ENCODE data around the gene TMEM176B.

Gene TMEM176B

GRCh38 chr7:150791746-150792452, 8.3 kb downstream of the TMEM176B start:
- Histone ChIP-seq H3K56ac (ENCODE audit: low read length) (no peak overlapping the region), H3K23ac (ENCODE audit: low read length) (no peak overlapping the region), H3K4me2 (ENCODE audit: low read length) (no peak overlapping the region), H3K27ac (ENCODE audit: low read depth, low read length) (no peak overlapping the region), H3K79me1 (ENCODE audit: low read length) (no peaks in the 10 kb centered on the region), H2AK5ac (ENCODE audit: low read length) (no peak overlapping the region), H3K4me1 (ENCODE audit: control insufficient read depth, low read depth, low read length) (no peaks in the 10 kb centered on the region), H4K8ac (ENCODE audit: low read depth, low read length) (no peak overlapping the region), H3K4me3 (ENCODE audit: low read length) (no peak overlapping the region), H3K4ac (ENCODE audit: low read depth, low read length) (no peak overlapping the region), H3K36me3 (ENCODE audit: control insufficient read depth, insufficient read depth, low read length) (no peaks in the 10 kb centered on the region), H3K9ac (ENCODE audit: low read length) (no peak overlapping the region), H3K18ac (ENCODE audit: low read length) (no peak overlapping the region), H3K79me2 (ENCODE audit: control insufficient read depth, insufficient read depth, low read length) (no peaks in the 10 kb centered on the region), H2BK120ac (ENCODE audit: low read depth, low read length) (no peak overlapping the region), H3K27me3 (ENCODE audit: insufficient read depth, low read length, poor library complexity) (no peaks in the 10 kb centered on the region), H2BK5ac (ENCODE audit: low read length) (no peak overlapping the region), H2BK15ac (replicated peaks; ENCODE audit: low read depth) (no peak overlapping the region), H4K5ac (ENCODE audit: low read length) (no peak overlapping the region)
- no peak for DNase-seq
- no CpG with 5 or more reads among the region's 12 CpGs for WGBS (ENCODE audit: extremely low coverage, insufficient coverage, low lambda C conversion rate)

- Histone ChIP-seq H3K36me3 (ENCODE audit: control insufficient read depth, insufficient read depth, low read length) (no peaks in the 10 kb centered on the region), H3K4me3 (ENCODE audit: low read length) (no peak overlapping the region), H3K4me2 (ENCODE audit: low read length) (no peak overlapping the region), H3K27ac (ENCODE audit: low read depth, low read length) (no peak overlapping the region), H2AK5ac (ENCODE audit: low read length) (no peak overlapping the region), H3K4ac (ENCODE audit: low read depth, low read length) (no peak overlapping the region), H3K9ac (ENCODE audit: low read length) (no peak overlapping the region), H3K18ac (ENCODE audit: low read length) (no peak overlapping the region), H3K27me3 (ENCODE audit: insufficient read depth, low read length, poor library complexity) (no peaks in the 10 kb centered on the region), H3K56ac (ENCODE audit: low read length) (no peak overlapping the region), H3K4me1 (ENCODE audit: control insufficient read depth, low read depth, low read length) (no peaks in the 10 kb centered on the region), H3K79me2 (ENCODE audit: control insufficient read depth, insufficient read depth, low read length) (no peaks in the 10 kb centered on the region), H3K23ac (ENCODE audit: low read length) (no peak overlapping the region), H2BK15ac (replicated peaks; ENCODE audit: low read depth) (no peak overlapping the region), H2BK120ac (ENCODE audit: low read depth, low read length) (no peak overlapping the region), H2BK5ac (ENCODE audit: low read length) (no peak overlapping the region), H4K5ac (ENCODE audit: low read length) (no peak overlapping the region), H3K79me1 (ENCODE audit: low read length) (no peaks in the 10 kb centered on the region), H4K8ac (ENCODE audit: low read depth, low read length) (no peak overlapping the region)
- DNase-seq = no peak
- WGBS (ENCODE audit: extremely low coverage, insufficient coverage, low lambda C conversion rate) = no CpG with 5 or more reads among the region's 5 CpGs
Measured at GRCh38 chr7:150791304-150791703, 8.9 kb downstream of the TMEM176B start.

- no peak overlapping the region for H4K5ac ChIP-seq (ENCODE audit: low read length)
- no peak overlapping the region for H2BK15ac ChIP-seq (replicated peaks; ENCODE audit: low read depth)
- H3K9ac ChIP-seq (ENCODE audit: low read length) = no peak overlapping the region
- H3K36me3 ChIP-seq (ENCODE audit: control insufficient read depth, insufficient read depth, low read length) = no peaks in the 10 kb centered on the region
- no peak overlapping the region for H2BK5ac ChIP-seq (ENCODE audit: low read length)
- no peak overlapping the region for H3K4ac ChIP-seq (ENCODE audit: low read depth, low read length)
- WGBS (ENCODE audit: extremely low coverage, insufficient coverage, low lambda C conversion rate) = no CpG with 5 or more reads among the region's 9 CpGs
- no peak for DNase-seq
- no peak overlapping the region for H3K27ac ChIP-seq (ENCODE audit: low read depth, low read length)
- H3K79me1 ChIP-seq (ENCODE audit: low read length) = no peaks in the 10 kb centered on the region
- no peak overlapping the region for H3K4me3 ChIP-seq (ENCODE audit: low read length)
- H3K18ac ChIP-seq (ENCODE audit: low read length) = no peak overlapping the region
- no peaks in the 10 kb centered on the region for H3K4me1 ChIP-seq (ENCODE audit: control insufficient read depth, low read depth, low read length)
- H3K27me3 ChIP-seq (ENCODE audit: insufficient read depth, low read length, poor library complexity) = no peaks in the 10 kb centered on the region
- no peak overlapping the region for H2BK120ac ChIP-seq (ENCODE audit: low read depth, low read length)
- H2AK5ac ChIP-seq (ENCODE audit: low read length) = no peak overlapping the region
- no peak overlapping the region for H3K56ac ChIP-seq (ENCODE audit: low read length)
- H3K4me2 ChIP-seq (ENCODE audit: low read length) = no peak overlapping the region
- H4K8ac ChIP-seq (ENCODE audit: low read depth, low read length) = no peak overlapping the region
- H3K79me2 ChIP-seq (ENCODE audit: control insufficient read depth, insufficient read depth, low read length) = no peaks in the 10 kb centered on the region
- H3K23ac ChIP-seq (ENCODE audit: low read length) = no peak overlapping the region
Measured at GRCh38 chr7:150790416-150791075, 9.6 kb downstream of the TMEM176B start.

- H3K4me2 ChIP-seq (ENCODE audit: low read length) = no peak overlapping the region
- no peak for DNase-seq
- no peaks in the 10 kb centered on the region for H3K4me1 ChIP-seq (ENCODE audit: control insufficient read depth, low read depth, low read length)
- H3K4me3 ChIP-seq (ENCODE audit: low read length) = no peak overlapping the region
- H3K4ac ChIP-seq (ENCODE audit: low read depth, low read length) = no peak overlapping the region
- H3K9ac ChIP-seq (ENCODE audit: low read length) = no peak overlapping the region
- H3K79me1 ChIP-seq (ENCODE audit: low read length) = no peaks in the 10 kb centered on the region
- H2AK5ac ChIP-seq (ENCODE audit: low read length) = no peak overlapping the region
- H3K27ac ChIP-seq (ENCODE audit: low read depth, low read length) = no peak overlapping the region
- no peaks in the 10 kb centered on the region for H3K79me2 ChIP-seq (ENCODE audit: control insufficient read depth, insufficient read depth, low read length)
- no peaks in the 10 kb centered on the region for H3K36me3 ChIP-seq (ENCODE audit: control insufficient read depth, insufficient read depth, low read length)
- no peak overlapping the region for H3K23ac ChIP-seq (ENCODE audit: low read length)
- H2BK120ac ChIP-seq (ENCODE audit: low read depth, low read length) = no peak overlapping the region
- no peak overlapping the region for H4K5ac ChIP-seq (ENCODE audit: low read length)
- no peaks in the 10 kb centered on the region for H3K27me3 ChIP-seq (ENCODE audit: insufficient read depth, low read length, poor library complexity)
- H2BK5ac ChIP-seq (ENCODE audit: low read length) = no peak overlapping the region
- no peak overlapping the region for H2BK15ac ChIP-seq (replicated peaks; ENCODE audit: low read depth)
- H4K8ac ChIP-seq (ENCODE audit: low read depth, low read length) = no peak overlapping the region
- H3K56ac ChIP-seq (ENCODE audit: low read length) = no peak overlapping the region
- no peak overlapping the region for H3K18ac ChIP-seq (ENCODE audit: low read length)
- no CpG with 5 or more reads among the region's 9 CpGs for WGBS (ENCODE audit: extremely low coverage, insufficient coverage, low lambda C conversion rate)
Measured at GRCh38 chr7:150788474-150789269, 11.5 kb downstream of the TMEM176B start.

- H3K4me3 ChIP-seq (ENCODE audit: low read length) = no peak overlapping the region
- H3K36me3 ChIP-seq (ENCODE audit: control insufficient read depth, insufficient read depth, low read length) = no peaks in the 10 kb centered on the region
- no peak overlapping the region for H2AK5ac ChIP-seq (ENCODE audit: low read length)
- WGBS (ENCODE audit: extremely low coverage, insufficient coverage, low lambda C conversion rate) = no CpG with 5 or more reads among the region's 10 CpGs
- H3K4ac ChIP-seq (ENCODE audit: low read depth, low read length) = no peak overlapping the region
- no peak overlapping the region for H2BK5ac ChIP-seq (ENCODE audit: low read length)
- no peak overlapping the region for H2BK15ac ChIP-seq (replicated peaks; ENCODE audit: low read depth)
- no peak overlapping the region for H3K9ac ChIP-seq (ENCODE audit: low read length)
- H3K18ac ChIP-seq (ENCODE audit: low read length) = no peak overlapping the region
- no peak overlapping the region for H4K8ac ChIP-seq (ENCODE audit: low read depth, low read length)
- no peaks in the 10 kb centered on the region for H3K79me2 ChIP-seq (ENCODE audit: control insufficient read depth, insufficient read depth, low read length)
- H3K79me1 ChIP-seq (ENCODE audit: low read length) = no peaks in the 10 kb centered on the region
- no peak overlapping the region for H3K4me2 ChIP-seq (ENCODE audit: low read length)
- H3K4me1 ChIP-seq (ENCODE audit: control insufficient read depth, low read depth, low read length) = no peaks in the 10 kb centered on the region
- no peak overlapping the region for H3K27ac ChIP-seq (ENCODE audit: low read depth, low read length)
- no peak overlapping the region for H2BK120ac ChIP-seq (ENCODE audit: low read depth, low read length)
- H4K5ac ChIP-seq (ENCODE audit: low read length) = no peak overlapping the region
- no peak overlapping the region for H3K56ac ChIP-seq (ENCODE audit: low read length)
- H3K23ac ChIP-seq (ENCODE audit: low read length) = no peak overlapping the region
- DNase-seq = no peak
- no peaks in the 10 kb centered on the region for H3K27me3 ChIP-seq (ENCODE audit: insufficient read depth, low read length, poor library complexity)
Measured at GRCh38 chr7:150787321-150788281, 12.6 kb downstream of the TMEM176B start.

All from mesendoderm (in vitro differentiated cells).